ENCODE measurements around the gene KIF14.
"Not testable (repeated sequence)": the region's sequence is repeated elsewhere in the genome, so short reads cannot be mapped to it uniquely, and the experiment has no call there.

The KIF14 gene

DNA sequence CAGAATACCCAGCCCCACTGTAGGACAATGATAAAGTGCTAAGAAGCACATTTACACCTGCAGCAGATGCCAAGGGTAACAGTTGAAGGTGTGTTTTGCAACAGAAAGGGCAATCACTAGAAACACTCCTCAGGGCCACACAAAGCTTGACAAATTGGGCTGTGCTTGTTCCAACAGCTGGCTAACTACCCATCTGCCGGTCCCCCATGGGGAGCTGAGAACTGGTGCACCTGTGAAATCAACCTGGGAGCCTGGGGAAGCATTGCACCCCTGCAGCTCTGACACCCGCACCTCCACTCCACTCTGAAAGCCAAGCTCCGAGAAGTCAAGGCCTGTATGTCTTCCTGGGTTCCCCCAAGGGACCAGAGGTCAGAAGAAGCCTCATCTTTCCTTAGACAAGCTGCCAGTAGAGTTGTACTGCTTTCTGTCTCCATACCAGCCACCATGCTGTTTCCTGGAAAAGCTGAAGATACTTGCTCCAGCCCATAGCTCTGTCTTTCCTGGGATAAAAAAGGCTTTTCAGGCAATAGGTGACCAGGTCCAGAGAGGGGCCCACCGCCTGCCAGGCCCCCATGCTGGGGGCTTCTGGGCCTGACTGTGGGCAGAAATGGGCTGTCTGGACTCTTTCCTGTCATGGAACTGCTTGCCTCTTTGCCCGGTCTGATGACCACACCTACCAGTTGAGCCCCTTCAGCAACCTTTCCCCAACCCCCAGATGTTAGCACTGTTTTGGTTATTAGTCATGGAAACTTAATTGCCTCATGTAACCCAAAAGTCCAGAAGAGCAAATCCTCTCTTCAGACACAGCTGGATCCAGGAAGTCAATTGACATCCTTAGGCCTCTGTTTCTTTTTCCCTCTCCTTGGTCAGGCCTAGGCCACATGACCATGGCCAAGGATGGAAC lies 93.6 kb downstream of the KIF14 start:
- TF ChIP-seq, protein P1, sequence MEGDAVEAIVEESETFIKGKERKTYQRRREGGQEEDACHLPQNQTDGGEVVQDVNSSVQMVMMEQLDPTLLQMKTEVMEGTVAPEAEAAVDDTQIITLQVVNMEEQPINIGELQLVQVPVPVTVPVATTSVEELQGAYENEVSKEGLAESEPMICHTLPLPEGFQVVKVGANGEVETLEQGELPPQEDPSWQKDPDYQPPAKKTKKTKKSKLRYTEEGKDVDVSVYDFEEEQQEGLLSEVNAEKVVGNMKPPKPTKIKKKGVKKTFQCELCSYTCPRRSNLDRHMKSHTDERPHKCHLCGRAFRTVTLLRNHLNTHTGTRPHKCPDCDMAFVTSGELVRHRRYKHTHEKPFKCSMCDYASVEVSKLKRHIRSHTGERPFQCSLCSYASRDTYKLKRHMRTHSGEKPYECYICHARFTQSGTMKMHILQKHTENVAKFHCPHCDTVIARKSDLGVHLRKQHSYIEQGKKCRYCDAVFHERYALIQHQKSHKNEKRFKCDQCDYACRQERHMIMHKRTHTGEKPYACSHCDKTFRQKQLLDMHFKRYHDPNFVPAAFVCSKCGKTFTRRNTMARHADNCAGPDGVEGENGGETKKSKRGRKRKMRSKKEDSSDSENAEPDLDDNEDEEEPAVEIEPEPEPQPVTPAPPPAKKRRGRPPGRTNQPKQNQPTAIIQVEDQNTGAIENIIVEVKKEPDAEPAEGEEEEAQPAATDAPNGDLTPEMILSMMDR (conservative IDR thresholded peaks at IDR 0.05; ENCODE audit: low read depth, low read length) = no peak
- DNase-seq (ENCODE audit: low read depth) = peak; percentile 65
- no peak overlapping the region for H3K4me3 ChIP-seq (ENCODE audit: low read depth, low read length)

DNA sequence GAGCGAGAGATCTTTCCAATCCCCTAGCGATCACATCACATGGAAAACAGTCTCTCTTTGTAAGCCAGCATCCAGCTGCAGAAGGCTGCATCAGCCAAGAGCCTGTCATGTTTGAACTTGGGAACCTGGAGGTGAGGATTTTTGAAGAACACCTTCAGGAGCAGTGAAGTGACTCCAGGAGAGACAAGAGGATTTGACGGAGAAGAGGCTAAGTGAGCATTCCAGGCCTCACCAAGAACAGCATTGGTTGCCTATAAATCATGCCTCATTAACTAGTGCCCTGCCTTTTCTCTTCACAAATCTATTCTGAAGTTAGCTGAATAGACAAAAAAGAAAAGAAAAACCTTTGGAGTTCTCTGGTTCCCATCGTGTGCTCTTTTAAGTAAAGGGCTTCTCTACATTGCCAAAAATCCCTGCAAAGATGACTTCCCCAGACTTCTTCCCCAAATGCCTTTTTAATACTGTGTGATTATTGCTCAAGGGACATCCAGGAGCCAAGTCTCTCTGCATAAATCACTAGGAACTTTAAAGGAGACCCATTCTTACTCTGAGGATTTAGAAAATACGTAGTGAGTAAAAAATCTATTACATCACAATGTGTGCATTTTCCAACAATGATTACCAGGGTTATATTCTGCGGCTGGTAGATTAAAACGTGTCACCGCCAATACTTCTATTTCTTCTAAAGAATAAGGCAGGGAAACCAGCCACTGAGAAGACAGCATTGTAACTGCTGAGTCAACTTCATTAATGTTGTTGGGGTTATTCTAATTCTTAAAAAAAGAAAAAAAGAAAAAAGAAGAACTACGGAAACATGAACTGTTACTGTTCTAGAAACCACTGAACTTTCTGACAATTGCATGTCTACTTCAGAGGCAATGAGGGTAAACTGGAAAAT lies 95.2 kb downstream of the KIF14 start:
- H3K4me3 ChIP-seq (ENCODE audit: low read depth, low read length) = no peak overlapping the region
- TF ChIP-seq, protein P1 (conservative IDR thresholded peaks at IDR 0.05; ENCODE audit: low read depth, low read length) = no peak
- DNase-seq (ENCODE audit: low read depth) = no peak

DNA sequence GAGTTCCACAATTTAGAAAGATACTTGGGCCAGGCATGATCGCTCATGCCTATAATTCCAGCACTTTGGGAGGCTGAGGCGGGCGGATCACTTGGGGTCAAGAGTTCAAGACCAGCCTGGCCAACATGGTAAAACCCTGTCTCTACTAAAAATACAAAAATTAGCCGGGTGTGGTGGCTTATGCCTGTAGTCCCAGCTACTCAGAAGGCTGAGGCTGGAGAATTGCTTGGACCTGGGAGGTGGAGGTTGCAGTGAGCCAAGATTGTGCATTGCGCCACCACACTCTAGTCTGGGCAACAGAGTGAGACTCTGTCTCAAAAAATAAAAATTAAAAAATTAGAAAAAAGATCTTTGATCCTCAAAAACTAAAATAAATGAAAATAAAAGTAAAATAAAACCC lies 96.0 kb downstream of the KIF14 start:
- H3K4me3 ChIP-seq (ENCODE audit: low read depth, low read length); DNase-seq (ENCODE audit: low read depth): not testable (repeated sequence)

DNA sequence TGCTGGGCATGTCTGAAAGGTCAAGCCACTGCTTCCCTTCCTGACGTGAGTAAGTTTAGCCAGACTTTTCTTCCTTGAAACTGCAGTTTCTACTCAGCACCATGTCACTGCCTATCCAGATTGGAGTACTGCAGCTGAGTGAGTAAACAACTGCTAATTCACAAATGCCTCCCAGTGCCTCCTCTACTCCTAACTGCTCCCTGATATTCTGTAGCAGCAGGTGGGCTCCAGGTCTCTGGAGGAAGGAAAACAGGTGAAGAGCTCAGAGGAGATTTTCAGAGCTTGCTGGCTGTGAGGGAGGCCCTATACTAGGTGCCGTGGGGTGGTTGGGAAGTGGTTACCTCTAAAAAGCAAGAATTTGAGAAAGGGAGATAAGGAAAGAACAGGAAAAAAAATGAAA lies 96.5 kb downstream of the KIF14 start:
- no peak overlapping the region for H3K4me3 ChIP-seq (ENCODE audit: low read depth, low read length)
- no peak for DNase-seq (ENCODE audit: low read depth)
- TF ChIP-seq, protein P1 (conservative IDR thresholded peaks at IDR 0.05; ENCODE audit: low read depth, low read length) = no peak

DNA sequence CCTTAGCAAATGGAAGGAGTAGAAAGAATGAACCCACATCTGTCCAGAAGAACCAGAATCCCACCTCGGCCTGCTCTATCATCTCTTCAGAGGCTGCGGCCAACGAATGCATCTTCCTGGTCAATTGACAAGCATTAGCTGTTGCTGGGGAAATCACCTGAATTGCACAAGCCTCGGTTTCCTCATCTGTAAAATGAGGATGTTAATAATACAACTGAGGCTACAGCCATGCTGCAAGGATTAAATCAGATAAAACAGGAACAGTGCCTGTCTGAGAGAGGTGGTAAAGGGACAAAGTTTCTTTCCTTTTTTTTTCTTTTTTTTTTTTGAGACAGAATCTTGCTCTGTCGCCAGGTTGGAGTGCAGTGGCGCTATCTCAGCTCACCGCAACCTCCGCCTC lies 99.8 kb downstream of the KIF14 start:
- H3K4me3 ChIP-seq (ENCODE audit: low read depth, low read length) = no peak overlapping the region
- no peak for DNase-seq (ENCODE audit: low read depth)
- TF ChIP-seq, protein P1 (conservative IDR thresholded peaks at IDR 0.05; ENCODE audit: low read depth, low read length) = no peak

DNA sequence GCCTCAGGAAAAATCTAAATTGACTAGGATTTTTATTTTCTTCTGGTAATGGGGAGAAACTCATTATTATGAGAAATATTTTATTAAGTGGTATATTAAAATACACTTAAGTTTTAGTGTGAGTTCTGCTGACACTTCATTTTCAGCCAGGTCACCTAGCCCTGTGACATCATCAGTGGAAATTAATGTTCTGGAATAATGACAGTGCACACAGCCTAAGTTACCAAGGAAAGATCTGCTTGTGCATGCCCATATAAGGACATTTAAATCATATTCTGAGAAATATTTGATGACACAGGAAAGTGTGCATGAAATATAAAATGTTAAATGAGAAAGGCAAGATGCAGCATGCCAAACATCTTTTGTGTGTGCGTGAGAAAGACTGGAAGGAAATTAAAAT lies 102.0 kb downstream of the KIF14 start:
- TF ChIP-seq, protein P1 (conservative IDR thresholded peaks at IDR 0.05; ENCODE audit: low read depth, low read length) = no peak
- H3K4me3 ChIP-seq (ENCODE audit: low read depth, low read length) = no peak overlapping the region
- DNase-seq (ENCODE audit: low read depth) = no peak

DNA sequence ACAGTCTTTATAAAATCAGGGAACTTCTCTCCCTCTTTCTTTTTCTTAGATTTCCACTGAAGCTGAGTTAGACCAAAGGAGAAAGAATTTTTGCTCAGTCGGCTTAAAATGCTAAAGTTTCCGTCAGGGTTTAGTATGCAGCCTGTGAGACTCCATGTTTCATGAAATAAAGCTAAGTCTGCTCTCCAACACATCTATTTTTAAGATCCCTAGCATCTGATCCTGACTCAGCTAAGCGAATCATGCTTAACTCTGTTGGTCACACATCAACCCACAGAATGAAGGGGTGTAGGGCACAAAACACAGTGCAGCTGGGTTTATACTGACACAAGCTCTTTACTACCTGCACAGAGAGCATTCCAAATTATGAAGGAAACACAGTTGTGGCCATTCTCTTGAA lies 108.4 kb downstream of the KIF14 start:
- peak; percentile 27 for DNase-seq (ENCODE audit: low read depth)
- TF ChIP-seq, protein P1 (conservative IDR thresholded peaks at IDR 0.05; ENCODE audit: low read depth, low read length) = no peak
- H3K4me3 ChIP-seq (ENCODE audit: low read depth, low read length) = no peak overlapping the region
